Tibial nerve (tissue), 4 donors: ENCODE results near the gene MAJIN. TPM values are rescaled to one million over a fixed set of nuclear protein-coding genes. Genes with fewer than 3 reads are reported as not detected.

Experiments
- DNase-seq, 2 donors: peaks; one replicate each; pipeline ENCODE4 v3.0.0-alpha.2; 2019; ENCODE audit warnings: low spot score in 2 of 2
- H3K27ac ChIP-seq, 4 donors: fragments of 200-600 bp; sonication (generic) in 3 of 4; one replicate each; pipeline ENCODE4 v1.5.1; 2017 to 2019; ENCODE audit warnings: mild to moderate bottlenecking in 1 of 4
- H3K27me3 ChIP-seq, 2 donors: fragments of 200-600 bp; sonication (generic) in 1 of 2; one replicate each; pipeline versions ENCODE4 v1.5.1 to v1.6.0; 2017 to 2019
- H3K36me3 ChIP-seq, 3 donors: fragments of 200-600 bp; sonication (generic); one replicate each; pipeline ENCODE4 v1.5.1; 2018 to 2019
- H3K4me1 ChIP-seq, 4 donors: fragments of 200-600 bp; sonication (generic) in 3 of 4; one replicate each; pipeline ENCODE4 v1.5.1; 2017 to 2019
- H3K4me3 ChIP-seq, 4 donors: fragments of 200-600 bp; sonication (generic) in 3 of 4; one replicate each; pipeline ENCODE4 v1.5.1; 2017 to 2019; ENCODE audit warnings: mild to moderate bottlenecking in 1 of 4, moderate library complexity in 1 of 4
- H3K9me3 ChIP-seq, 4 donors: fragments of 200-600 bp; sonication (generic) in 3 of 4; one replicate each; pipeline ENCODE4 v1.5.1; 2017 to 2019
- EP300 ChIP-seq, 2 donors: sonication (generic); formaldehyde crosslinking; IDR thresholded peaks; one replicate each; pipeline ENCODE4 v1.6.1; 2017; ENCODE audit warnings: antibody characterized with exemption in 2 of 2, mild to moderate bottlenecking in 1 of 2
- POLR2A ChIP-seq, 2 donors: fragments of 450-650 bp; IDR thresholded peaks; one replicate each; pipeline ENCODE4 v1.6.1; 2017; ENCODE audit warnings: antibody characterized with exemption in 2 of 2, mild to moderate bottlenecking in 2 of 2, moderate library complexity in 2 of 2
- WGBS, 2 donors: methylation state at CpG; one replicate each; pipeline ENCODE4 v1.1.5; 2018; 5-methylcytosine and 5-hydroxymethylcytosine counted together
- total RNA-seq, 4 donors: library from RNA; depleted of rRNA; stranded (reverse); fragments of >200 nt; gene quantifications; one replicate each; pipeline ENCODE4 v1.1.0, GENCODE V29; 2016
- TF ChIP-seq, protein P1 (sequence below), 5 experiments: fragments of 200-600 bp in 3 of 5; fragments of 450-650 bp in 2 of 5; sonication (generic) in 3 of 5; IDR thresholded peaks; one replicate each; pipeline ENCODE4 v1.5.1; 2016 to 2019; ENCODE audit warnings: antibody characterized with exemption in 5 of 5, mild to moderate bottlenecking in 3 of 5, moderate library complexity in 2 of 5

The MAJIN gene, protein sequence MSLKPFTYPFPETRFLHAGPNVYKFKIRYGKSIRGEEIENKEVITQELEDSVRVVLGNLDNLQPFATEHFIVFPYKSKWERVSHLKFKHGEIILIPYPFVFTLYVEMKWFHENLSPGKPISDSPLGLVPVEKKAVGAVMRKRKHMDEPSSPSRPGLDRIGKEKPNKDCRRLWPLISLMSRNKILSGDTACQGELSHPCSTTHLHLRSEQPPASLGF
- not detected for total RNA-seq

DNA sequence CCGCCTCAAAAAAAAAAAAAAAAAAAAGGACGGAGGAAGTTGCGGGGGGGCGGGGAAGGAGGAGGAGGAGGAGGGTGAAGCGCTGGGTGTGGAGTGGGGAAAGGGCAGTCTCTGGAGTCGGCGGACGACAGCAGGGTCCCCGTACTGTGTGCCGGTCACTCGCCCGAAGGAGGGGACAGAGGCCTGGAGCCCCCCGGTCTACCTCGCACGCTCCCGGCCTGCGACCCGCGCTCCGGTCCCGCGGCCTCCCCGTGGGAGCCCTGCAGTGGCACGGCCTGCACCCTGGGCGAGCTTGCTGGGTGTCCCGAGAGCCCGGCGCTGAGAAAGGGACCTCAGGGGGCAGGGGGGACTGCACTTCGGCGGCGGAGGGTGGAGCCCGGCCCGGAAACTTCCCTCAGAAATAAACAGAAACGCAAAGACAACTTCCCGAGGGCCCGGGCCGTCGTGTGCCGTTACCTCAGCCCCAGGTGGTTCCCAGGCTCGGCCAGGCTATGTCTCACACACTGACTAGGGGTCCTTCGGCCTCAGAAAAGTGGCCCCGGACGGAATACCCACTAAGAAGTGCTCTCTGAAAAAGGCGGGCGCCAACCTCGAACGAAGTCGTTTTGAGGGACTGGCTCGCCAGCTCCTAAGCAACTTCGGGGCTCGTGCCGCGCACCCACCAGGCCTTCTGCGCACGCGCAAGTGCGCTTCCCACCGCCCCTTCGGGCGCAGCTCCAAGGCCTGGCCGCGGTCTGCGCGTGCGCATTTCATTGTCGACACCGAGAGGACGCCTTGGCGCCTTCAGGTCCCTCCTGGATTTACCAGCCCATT, at the start of gene MAJIN:
TSS of gene MAJIN (minus strand) at position 688 of the 813 bp plus-strand sequence. CDS start 12,703 bp downstream, outside the sequence.
- 20 to 36% methylated on average over 37 to 57 of the region's 69 CpGs for WGBS, 2 donors
- DNase-seq, result peak in 1 of 2 donors; percentile 55
- Histone ChIP-seq H3K4me1 (peaks cover 0 to 11% (median 0%) of the 10 kb centered on the region in 4 donors), H3K4me3 (peak within 1 kb of the TSS; percentile 0 to 30 (median 15)), H3K27ac (peak within 1 kb of the TSS in 1 of 4 donors; percentile 25), H3K9me3 (no peaks in the 10 kb centered on the region), H3K27me3 (peaks cover 0 to 23% of the 10 kb centered on the region in 2 donors), H3K36me3 (no peaks in the 10 kb centered on the region)
- TF ChIP-seq EP300 (IDR thresholded peaks at IDR 0.05) (peak in 1 of 2 donors; percentile 29), POLR2A (IDR thresholded peaks at IDR 0.05) (no peak)

DNA sequence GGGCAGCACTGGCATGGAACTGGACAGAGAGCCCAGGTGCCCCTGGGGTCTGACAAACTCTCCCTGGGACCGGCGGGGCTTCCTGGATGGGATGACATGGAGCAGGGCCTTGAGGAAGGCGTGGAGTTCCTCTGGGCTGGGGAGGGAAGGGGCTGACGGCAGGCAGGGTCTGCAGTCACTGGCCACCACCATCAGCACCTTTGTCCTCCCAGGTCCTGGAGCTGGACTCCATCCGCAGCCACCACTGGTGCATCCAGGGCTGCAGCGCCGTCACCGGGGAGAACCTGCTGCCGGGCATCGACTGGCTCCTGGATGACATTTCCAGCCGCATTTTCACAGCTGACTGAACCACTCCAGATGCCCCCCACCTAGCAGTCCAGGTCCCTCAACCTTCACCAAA, 49.6 kb upstream of the MAJIN start:
- no peaks in the 10 kb centered on the region for H3K9me3 ChIP-seq
- no peaks in the 10 kb centered on the region for H3K27me3 ChIP-seq
- peaks cover 0 to 5% (median 0%) of the 10 kb centered on the region in 4 donors for H3K4me1 ChIP-seq
- H3K27ac ChIP-seq, result no peak overlapping the region
- no peak overlapping the region for H3K4me3 ChIP-seq
- peaks cover 0 to 53% (median 0%) of the 10 kb centered on the region in 3 donors for H3K36me3 ChIP-seq
- no peak for TF ChIP-seq EP300 (IDR thresholded peaks at IDR 0.05)
- TF ChIP-seq POLR2A (IDR thresholded peaks at IDR 0.05), result no peak
- TF ChIP-seq, protein P1, sequence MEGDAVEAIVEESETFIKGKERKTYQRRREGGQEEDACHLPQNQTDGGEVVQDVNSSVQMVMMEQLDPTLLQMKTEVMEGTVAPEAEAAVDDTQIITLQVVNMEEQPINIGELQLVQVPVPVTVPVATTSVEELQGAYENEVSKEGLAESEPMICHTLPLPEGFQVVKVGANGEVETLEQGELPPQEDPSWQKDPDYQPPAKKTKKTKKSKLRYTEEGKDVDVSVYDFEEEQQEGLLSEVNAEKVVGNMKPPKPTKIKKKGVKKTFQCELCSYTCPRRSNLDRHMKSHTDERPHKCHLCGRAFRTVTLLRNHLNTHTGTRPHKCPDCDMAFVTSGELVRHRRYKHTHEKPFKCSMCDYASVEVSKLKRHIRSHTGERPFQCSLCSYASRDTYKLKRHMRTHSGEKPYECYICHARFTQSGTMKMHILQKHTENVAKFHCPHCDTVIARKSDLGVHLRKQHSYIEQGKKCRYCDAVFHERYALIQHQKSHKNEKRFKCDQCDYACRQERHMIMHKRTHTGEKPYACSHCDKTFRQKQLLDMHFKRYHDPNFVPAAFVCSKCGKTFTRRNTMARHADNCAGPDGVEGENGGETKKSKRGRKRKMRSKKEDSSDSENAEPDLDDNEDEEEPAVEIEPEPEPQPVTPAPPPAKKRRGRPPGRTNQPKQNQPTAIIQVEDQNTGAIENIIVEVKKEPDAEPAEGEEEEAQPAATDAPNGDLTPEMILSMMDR (IDR thresholded peaks at IDR 0.05), result no peak
- DNase-seq, result no peak
- WGBS, 2 donors, result 90 to 94% methylated on average over 2 to 11 of the region's 11 CpGs

GRCh38 chr11:65021003-65021402, 49.1 kb upstream of the MAJIN start:
- Histone ChIP-seq H3K4me3 (no peak overlapping the region), H3K36me3 (peaks cover 0 to 53% (median 0%) of the 10 kb centered on the region in 3 donors), H3K4me1 (peaks cover 0 to 9% (median 0%) of the 10 kb centered on the region in 4 donors), H3K27me3 (no peaks in the 10 kb centered on the region), H3K9me3 (no peaks in the 10 kb centered on the region), H3K27ac (no peak overlapping the region)
- 63 to 69% methylated on average over 3 of the region's 3 CpGs for WGBS, 2 donors
- DNase-seq, result no peak
- TF ChIP-seq, protein P1 (IDR thresholded peaks at IDR 0.05), result no peak
- no peak for TF ChIP-seq POLR2A (IDR thresholded peaks at IDR 0.05)
- no peak for TF ChIP-seq EP300 (IDR thresholded peaks at IDR 0.05)

GRCh38 chr11:65019824-65020223, 47.9 kb upstream of the MAJIN start:
- 56 to 74% methylated on average over 7 of the region's 7 CpGs for WGBS, 2 donors
- H3K27me3 ChIP-seq, result no peaks in the 10 kb centered on the region
- TF ChIP-seq, protein P1 (IDR thresholded peaks at IDR 0.05), result no peak
- TF ChIP-seq EP300 (IDR thresholded peaks at IDR 0.05), result no peak
- no peak for DNase-seq
- no peak overlapping the region for H3K4me3 ChIP-seq
- no peak overlapping the region for H3K27ac ChIP-seq
- no peaks in the 10 kb centered on the region for H3K9me3 ChIP-seq
- H3K4me1 ChIP-seq, result peaks cover 0 to 21% (median 8%) of the 10 kb centered on the region in 4 donors
- H3K36me3 ChIP-seq, result peaks cover 0 to 53% (median 0%) of the 10 kb centered on the region in 3 donors

DNA sequence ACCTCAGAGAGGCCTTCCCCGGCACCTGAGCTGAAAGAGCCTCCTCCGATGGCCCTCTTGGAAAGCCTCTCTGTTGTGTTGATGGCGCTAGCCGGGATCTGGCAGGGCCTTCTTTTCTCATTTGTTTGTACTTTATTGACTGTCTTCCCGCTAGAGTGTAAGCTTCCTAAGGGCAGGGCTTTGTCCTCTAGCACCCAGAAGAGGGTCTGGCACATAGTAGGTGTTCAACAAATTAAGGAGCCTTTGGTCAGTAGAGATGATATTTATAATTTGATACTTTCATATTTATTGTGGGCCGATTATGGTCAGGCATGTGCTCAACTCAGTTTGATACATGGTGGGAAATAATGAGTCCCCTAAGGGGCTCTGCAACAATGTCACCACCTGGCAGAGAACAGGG, 46.0 kb upstream of the MAJIN start:
- no peak overlapping the region for H3K4me3 ChIP-seq
- H3K27ac ChIP-seq, result no peak overlapping the region
- H3K27me3 ChIP-seq, result no peaks in the 10 kb centered on the region
- no peaks in the 10 kb centered on the region for H3K9me3 ChIP-seq
- DNase-seq, result no peak
- H3K36me3 ChIP-seq, result peaks cover 0 to 49% (median 0%) of the 10 kb centered on the region in 3 donors
- TF ChIP-seq, protein P1 (IDR thresholded peaks at IDR 0.05), result no peak
- TF ChIP-seq EP300 (IDR thresholded peaks at IDR 0.05) (no peak), POLR2A (IDR thresholded peaks at IDR 0.05) (no peak)
- peaks cover 0 to 29% (median 14%) of the 10 kb centered on the region in 4 donors for H3K4me1 ChIP-seq
- WGBS, 2 donors, result 96 to 99% methylated on average over 6 of the region's 6 CpGs
